Activated T-cell treated with anti-CD3 and anti-CD28 coated beads, Interleukin-2, amount 50 U/mL, for 24 hours (primary cell): Measurements from ENCODE around the gene STIP1.

Experiments used
- DNase-seq: peaks from one replicate; pipeline ENCODE4 v3.0.0-alpha.2; 2020
- H3K27ac Mint-ChIP-seq: 2 replicates; pipeline ENCODE4 v1.8.0; 2020; ENCODE audit warnings: mild to moderate bottlenecking, mixed read lengths
- H3K27me3 Mint-ChIP-seq: 2 replicates; pipeline ENCODE4 v1.8.0; 2020; ENCODE audit warnings: mixed read lengths
- H3K36me3 Mint-ChIP-seq: 2 replicates; pipeline ENCODE4 v1.8.0; 2020; ENCODE audit warnings: low read depth, mixed read lengths
- H3K4me1 Mint-ChIP-seq: 2 replicates; pipeline ENCODE4 v1.8.0; 2020; ENCODE audit warnings: low read depth, mixed read lengths
- H3K4me3 Mint-ChIP-seq: 2 replicates; pipeline ENCODE4 v1.8.0; 2020; ENCODE audit warnings: mild to moderate bottlenecking, moderate library complexity, mixed read lengths
- H3K9me3 Mint-ChIP-seq: 2 replicates; pipeline ENCODE4 v1.8.0; 2020; ENCODE audit warnings: mixed read lengths

Gene STIP1

GRCh38 chr11:64173616-64174355 lies 12.2 kb upstream of the STIP1 start:
- Mint-ChIP-seq H3K4me1 (peaks cover 22% of the 10 kb centered on the region), H3K27ac (no peak overlapping the region), H3K27me3 (no peaks in the 10 kb centered on the region), H3K9me3 (peaks cover 7% of the 10 kb centered on the region), H3K4me3 (no peak overlapping the region), H3K36me3 (peaks cover 22% of the 10 kb centered on the region)
- no peak for DNase-seq

GRCh38 chr11:64176751-64177150 lies 9.2 kb upstream of the STIP1 start:
- Mint-ChIP-seq H3K9me3 (peaks cover 7% of the 10 kb centered on the region), H3K36me3 (peaks cover 31% of the 10 kb centered on the region), H3K4me1 (peaks cover 33% of the 10 kb centered on the region), H3K27ac (no peak overlapping the region), H3K27me3 (no peaks in the 10 kb centered on the region), H3K4me3 (no peak overlapping the region)
- no peak for DNase-seq

DNA sequence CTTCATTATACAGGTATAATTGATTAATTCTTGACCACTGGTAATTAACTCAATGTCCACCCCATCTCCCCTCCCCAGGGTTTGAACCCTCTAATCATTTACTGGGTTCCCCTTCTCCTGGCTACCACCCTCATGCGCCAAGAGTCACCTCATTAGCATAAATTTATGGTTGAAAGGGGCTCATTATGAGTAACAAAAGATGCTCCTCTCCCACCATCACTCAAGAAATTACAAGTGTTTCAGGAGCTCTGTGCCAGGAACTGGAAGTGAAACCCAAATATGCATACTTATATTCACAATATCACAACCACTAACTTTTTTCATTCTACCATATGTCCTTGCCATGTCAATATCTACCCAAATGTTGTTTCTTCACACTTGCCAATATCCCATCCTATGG lies 7.8 kb upstream of the STIP1 start:
- DNase-seq, result no peak
- Mint-ChIP-seq H3K36me3 (peaks cover 34% of the 10 kb centered on the region), H3K9me3 (peaks cover 7% of the 10 kb centered on the region), H3K27ac (no peak overlapping the region), H3K27me3 (no peaks in the 10 kb centered on the region), H3K4me3 (no peak overlapping the region), H3K4me1 (peaks cover 42% of the 10 kb centered on the region)

GRCh38 chr11:64178951-64179639 lies 6.9 kb upstream of the STIP1 start:
- Mint-ChIP-seq H3K27ac (no peak overlapping the region), H3K4me3 (no peak overlapping the region), H3K9me3 (peaks cover 2% of the 10 kb centered on the region), H3K27me3 (no peaks in the 10 kb centered on the region), H3K36me3 (peaks cover 30% of the 10 kb centered on the region), H3K4me1 (peaks cover 51% of the 10 kb centered on the region)
- DNase-seq, result no peak

DNA sequence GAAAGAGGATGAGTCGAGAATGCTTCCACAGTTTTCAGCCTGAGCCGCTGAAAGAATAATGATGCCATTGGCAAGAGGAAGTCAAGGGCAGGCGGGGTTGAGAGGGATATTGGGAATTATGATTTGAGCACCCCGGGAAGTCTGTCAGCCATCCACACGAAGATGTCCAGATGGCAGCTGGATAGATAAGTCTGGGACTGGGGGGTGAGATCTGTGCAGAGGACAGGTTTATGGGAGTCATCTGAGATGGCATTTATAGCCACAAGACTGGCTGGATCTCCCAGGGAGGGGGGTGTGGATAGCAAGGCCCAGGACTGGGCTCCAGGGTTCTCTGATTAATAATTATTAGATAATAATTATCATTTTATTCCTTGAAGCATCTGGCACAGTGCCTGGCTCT lies 5.1 kb upstream of the STIP1 start:
- no peak overlapping the region for H3K4me3 Mint-ChIP-seq
- peaks cover 34% of the 10 kb centered on the region for H3K36me3 Mint-ChIP-seq
- no peaks in the 10 kb centered on the region for H3K27me3 Mint-ChIP-seq
- H3K9me3 Mint-ChIP-seq, result no peaks in the 10 kb centered on the region
- no peak for DNase-seq
- H3K4me1 Mint-ChIP-seq, result peaks cover 56% of the 10 kb centered on the region
- no peak overlapping the region for H3K27ac Mint-ChIP-seq

GRCh38 chr11:64181506-64182411 lies 4.2 kb upstream of the STIP1 start:
- Mint-ChIP-seq H3K27ac (peak overlapping the region; percentile 51), H3K36me3 (peaks cover 37% of the 10 kb centered on the region), H3K27me3 (no peaks in the 10 kb centered on the region), H3K4me3 (peak overlapping the region; percentile 51), H3K4me1 (peaks cover 54% of the 10 kb centered on the region), H3K9me3 (no peaks in the 10 kb centered on the region)
- peak; percentile 61 for DNase-seq

DNA sequence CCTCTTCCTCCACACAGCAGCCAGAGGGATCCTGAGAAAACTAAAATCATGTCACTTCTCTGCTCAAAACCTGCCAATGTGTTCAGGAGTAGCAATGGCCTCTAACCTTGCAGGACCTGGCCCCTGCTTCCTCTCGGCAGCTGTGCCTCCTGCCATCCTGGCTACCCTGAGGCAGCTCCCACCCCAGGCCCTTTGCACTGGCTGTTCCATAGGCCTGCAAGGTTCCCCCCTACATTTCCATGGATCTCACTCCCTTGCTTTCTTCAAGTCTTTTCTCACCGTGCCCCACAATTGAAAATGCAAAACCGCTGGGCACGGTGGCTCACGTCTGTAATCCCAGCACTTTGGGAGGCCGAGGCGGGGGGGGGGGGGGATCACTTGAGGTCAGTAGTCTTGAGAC lies 2.1 kb upstream of the STIP1 start:
- no peak for DNase-seq
- Mint-ChIP-seq H3K36me3 (peaks cover 24% of the 10 kb centered on the region), H3K27me3 (no peaks in the 10 kb centered on the region), H3K27ac (peak overlapping the region; percentile 51), H3K9me3 (no peaks in the 10 kb centered on the region), H3K4me1 (peaks cover 44% of the 10 kb centered on the region), H3K4me3 (no peak overlapping the region)

DNA sequence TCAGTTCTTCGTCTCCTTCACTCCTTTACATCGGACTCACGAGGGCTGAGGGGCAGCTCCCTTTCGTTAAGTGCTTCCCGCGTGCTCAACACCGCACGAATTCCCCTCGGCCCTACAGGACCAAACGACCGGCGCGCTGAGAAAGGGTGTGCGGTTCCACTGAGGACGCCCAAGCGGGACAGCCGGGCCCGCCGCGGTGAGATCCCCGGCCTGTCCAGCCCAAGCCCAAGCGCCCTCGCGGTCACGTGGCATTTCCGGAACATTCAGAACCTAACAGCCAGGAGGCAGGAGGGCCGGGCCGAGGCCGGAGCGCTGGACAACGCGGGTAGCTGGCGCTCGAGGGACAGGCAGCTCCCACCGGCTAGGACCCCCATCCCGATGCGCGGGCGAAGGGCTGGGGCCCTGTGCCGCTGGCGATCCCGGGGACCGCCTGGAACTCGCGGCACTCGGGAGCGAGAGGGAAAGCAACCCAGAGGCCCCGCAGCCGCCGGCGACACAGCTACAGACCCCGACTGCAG lies 737 bp upstream of the STIP1 start:
- H3K4me1 Mint-ChIP-seq, result peaks cover 50% of the 10 kb centered on the region
- H3K27me3 Mint-ChIP-seq, result no peaks in the 10 kb centered on the region
- peaks cover 25% of the 10 kb centered on the region for H3K36me3 Mint-ChIP-seq
- H3K9me3 Mint-ChIP-seq, result no peaks in the 10 kb centered on the region
- peak overlapping the region; percentile 99 for H3K27ac Mint-ChIP-seq
- no peak for DNase-seq
- no peak overlapping the region for H3K4me3 Mint-ChIP-seq

GRCh38 chr11:64186492-64187165 lies 658 bp downstream of the STIP1 start:
- H3K36me3 Mint-ChIP-seq, result peaks cover 37% of the 10 kb centered on the region
- no peaks in the 10 kb centered on the region for H3K9me3 Mint-ChIP-seq
- peak overlapping the region; percentile 99 for H3K27ac Mint-ChIP-seq
- H3K4me3 Mint-ChIP-seq, result no peak overlapping the region
- peak; percentile 68 for DNase-seq
- H3K4me1 Mint-ChIP-seq, result peaks cover 48% of the 10 kb centered on the region
- no peaks in the 10 kb centered on the region for H3K27me3 Mint-ChIP-seq

DNA sequence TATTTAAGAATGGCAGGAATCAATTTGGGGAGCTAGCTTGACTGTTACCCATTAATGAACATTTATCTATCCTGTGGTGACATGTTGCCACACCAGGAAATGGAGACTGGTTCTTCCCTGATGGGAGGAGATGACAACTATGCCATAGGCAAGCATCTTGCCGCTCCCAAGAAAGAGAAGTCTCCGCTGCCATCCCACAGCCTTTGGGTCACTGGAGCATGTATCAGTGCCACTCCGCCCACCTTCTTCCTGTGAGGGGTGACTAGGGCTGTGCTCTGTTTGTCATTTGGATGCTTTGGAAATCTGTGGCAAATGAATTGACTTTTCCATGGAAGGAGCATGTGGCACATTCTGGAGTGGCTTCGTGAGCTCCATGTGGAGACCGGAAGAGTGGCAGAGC lies 6.5 kb downstream of the STIP1 start:
- Mint-ChIP-seq H3K9me3 (no peaks in the 10 kb centered on the region), H3K4me3 (no peak overlapping the region), H3K27ac (peak overlapping the region; percentile 82), H3K4me1 (peaks cover 54% of the 10 kb centered on the region), H3K36me3 (peaks cover 79% of the 10 kb centered on the region), H3K27me3 (no peaks in the 10 kb centered on the region)
- no peak for DNase-seq

DNA sequence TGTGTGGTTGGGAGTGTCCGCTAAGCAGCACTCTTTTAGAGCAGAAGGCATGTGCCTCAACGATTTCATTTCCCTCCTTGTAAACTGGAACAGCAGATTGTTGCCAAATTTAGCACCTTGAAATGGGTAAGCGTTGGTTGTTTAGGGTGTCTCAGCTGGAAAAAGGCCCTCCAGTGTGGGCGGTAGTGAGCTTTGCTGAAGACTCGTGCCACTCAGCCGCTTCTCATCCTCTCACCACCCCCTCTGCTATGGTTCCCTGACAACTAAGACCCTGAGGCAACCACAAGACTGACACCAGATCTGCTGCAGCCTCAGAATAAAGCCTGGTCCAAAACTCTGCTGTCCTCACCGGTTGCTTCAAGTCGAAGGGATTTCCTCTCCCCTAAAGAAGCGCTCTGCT lies 10.7 kb downstream of the STIP1 start:
- Mint-ChIP-seq H3K36me3 (peaks cover 99% of the 10 kb centered on the region), H3K9me3 (no peaks in the 10 kb centered on the region), H3K4me1 (peaks cover 31% of the 10 kb centered on the region), H3K4me3 (no peak overlapping the region), H3K27ac (peak overlapping the region; percentile 70), H3K27me3 (no peaks in the 10 kb centered on the region)
- DNase-seq, result no peak

DNA sequence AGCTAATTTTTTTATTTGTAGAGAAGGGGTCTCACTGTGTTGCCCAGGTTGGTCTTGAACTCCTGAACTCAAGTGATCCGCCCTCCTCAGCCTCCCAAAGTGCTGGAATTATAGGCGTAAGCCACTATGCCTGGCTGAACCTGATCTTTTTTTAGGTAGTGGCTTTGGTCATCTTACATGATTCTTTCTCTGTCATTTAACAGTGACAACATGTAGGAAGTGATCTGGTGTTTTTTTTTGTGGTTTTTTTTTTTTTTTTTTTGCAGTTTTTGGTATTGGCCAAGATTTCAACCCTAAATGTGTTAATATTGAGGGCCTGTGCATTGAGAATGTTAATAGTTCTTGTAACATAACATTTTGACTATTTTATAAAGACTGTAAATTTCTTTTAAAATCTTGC lies 12.5 kb downstream of the STIP1 start:
- Mint-ChIP-seq H3K4me3 (no peak overlapping the region), H3K27me3 (no peaks in the 10 kb centered on the region), H3K27ac (no peak overlapping the region), H3K9me3 (no peaks in the 10 kb centered on the region), H3K36me3 (peaks cover 99% of the 10 kb centered on the region), H3K4me1 (peaks cover 29% of the 10 kb centered on the region)
- no peak for DNase-seq

DNA sequence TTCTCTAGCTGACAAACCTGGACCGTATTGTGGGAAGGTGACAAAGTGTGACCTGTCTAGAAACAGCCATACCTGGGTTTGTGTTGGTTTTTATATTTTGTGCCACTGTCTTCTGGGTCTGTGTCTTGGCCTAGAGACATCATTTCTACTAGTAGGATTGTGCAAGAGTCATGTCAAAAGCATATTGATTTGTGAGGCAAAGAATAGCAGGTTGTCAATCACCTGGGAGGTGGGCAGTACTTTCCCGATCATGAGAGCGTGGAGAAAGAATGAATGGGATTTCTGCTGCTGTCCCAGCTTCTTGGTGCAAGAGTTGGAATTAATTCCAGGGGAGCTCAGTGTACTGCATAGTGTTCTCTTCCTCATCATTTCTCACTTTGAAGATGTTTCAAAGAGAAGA lies 15.6 kb downstream of the STIP1 start:
- no peaks in the 10 kb centered on the region for H3K27me3 Mint-ChIP-seq
- H3K4me3 Mint-ChIP-seq, result no peak overlapping the region
- peak overlapping the region; percentile 80 for H3K27ac Mint-ChIP-seq
- H3K4me1 Mint-ChIP-seq, result peaks cover 36% of the 10 kb centered on the region
- no peaks in the 10 kb centered on the region for H3K9me3 Mint-ChIP-seq
- DNase-seq, result no peak
- peaks cover 99% of the 10 kb centered on the region for H3K36me3 Mint-ChIP-seq

DNA sequence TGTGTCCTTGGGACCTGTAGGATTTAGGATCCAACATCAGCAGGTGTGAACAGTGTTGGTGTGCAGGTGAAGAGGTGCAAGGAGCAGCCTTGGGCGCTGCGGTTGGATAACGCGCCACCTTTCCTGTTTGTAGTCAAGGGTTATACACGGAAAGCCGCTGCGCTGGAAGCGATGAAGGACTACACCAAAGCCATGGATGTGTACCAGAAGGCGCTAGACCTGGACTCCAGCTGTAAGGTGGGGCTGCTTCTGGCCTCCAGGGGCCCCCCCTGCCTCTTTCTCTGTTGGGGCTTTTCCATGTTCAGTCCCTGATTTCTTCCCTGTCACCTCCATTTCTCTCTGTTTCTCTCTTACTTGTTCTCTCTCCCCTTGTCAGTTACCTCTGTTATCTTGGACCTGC lies 17.0 kb downstream of the STIP1 start:
- DNase-seq, result no peak
- no peak overlapping the region for H3K4me3 Mint-ChIP-seq
- peaks cover 38% of the 10 kb centered on the region for H3K4me1 Mint-ChIP-seq
- peaks cover 99% of the 10 kb centered on the region for H3K36me3 Mint-ChIP-seq
- H3K9me3 Mint-ChIP-seq, result no peaks in the 10 kb centered on the region
- H3K27me3 Mint-ChIP-seq, result no peaks in the 10 kb centered on the region
- H3K27ac Mint-ChIP-seq, result peak overlapping the region; percentile 23
